DND-41 (cell line): Measurements from ENCODE around the gene IFT43.

Experiments
- ATAC-seq: fragments of 200-7000 bp; cut with Tn5 transposase; 3 replicates; pipeline ENCODE4 v1.9.1; 2021; ENCODE audit warnings: low read depth; ENCODE audit not compliant: insufficient read depth
- DNase-seq: peaks from one replicate; pipeline ENCODE4 v3.0.0-alpha.2; 2020
- H2AFZ ChIP-seq: 2 replicates; pipeline ENCODE4 v1.6.0; 2012; ENCODE audit warnings: low read depth, low read length
- H3K27ac ChIP-seq: 2 replicates; pipeline ENCODE4 v1.5.1; 2012; ENCODE audit warnings: low read length, inconsistent platforms
- H3K27me3 ChIP-seq: fragments of 200-600 bp; sonication (generic); 2 replicates; pipeline ENCODE4 v1.6.0; 2012; ENCODE audit warnings: low read length, mild to moderate bottlenecking, inconsistent platforms; ENCODE audit not compliant: insufficient read depth, poor library complexity
- H3K36me3 ChIP-seq: 2 replicates; pipeline ENCODE4 v1.5.1; 2012; ENCODE audit warnings: low read length, inconsistent platforms; ENCODE audit not compliant: insufficient read depth
- H3K4me1 ChIP-seq: 2 replicates; pipeline ENCODE4 v1.5.1; 2012; ENCODE audit warnings: mild to moderate bottlenecking, low read length; ENCODE audit not compliant: insufficient read depth
- H3K4me2 ChIP-seq: 2 replicates; pipeline ENCODE4 v1.6.0; 2012; ENCODE audit warnings: mild to moderate bottlenecking, moderate library complexity, low read length, inconsistent platforms; ENCODE audit not compliant: insufficient read depth
- H3K4me3 ChIP-seq, 2 experiments: fragments of 200-600 bp in 1 of 2; shearing (Covaris generic) in 1 of 2; 2 replicates each; pipeline ENCODE4 v1.5.1; 2012 to 2016; ENCODE audit warnings: inconsistent platforms in 2 of 2, low read length in 2 of 2, mild to moderate bottlenecking in 2 of 2, low read depth in 1 of 2, moderate library complexity in 1 of 2
- H3K79me2 ChIP-seq: 2 replicates; pipeline ENCODE4 v1.6.0; 2012; ENCODE audit warnings: low read length, inconsistent platforms; ENCODE audit not compliant: insufficient read depth
- H3K9ac ChIP-seq: 2 replicates; pipeline ENCODE4 v1.6.0; 2012; ENCODE audit warnings: low read depth, mild to moderate bottlenecking, inconsistent platforms, low read length, moderate library complexity
- H3K9me3 ChIP-seq: 2 replicates; pipeline ENCODE4 v1.5.1; 2012; ENCODE audit warnings: low read length, moderate library complexity, mild to moderate bottlenecking, inconsistent platforms; ENCODE audit not compliant: insufficient read depth, severe bottlenecking
- H4K20me1 ChIP-seq: 2 replicates; pipeline ENCODE4 v1.6.0; 2012; ENCODE audit warnings: low read length; ENCODE audit not compliant: insufficient read depth
- EZH2 ChIP-seq: IDR thresholded peaks from 3 replicates; pipeline ENCODE4 v1.6.1; 2012; ENCODE audit warnings: borderline replicate concordance, low read depth, mild to moderate bottlenecking, moderate library complexity, low read length, inconsistent platforms; ENCODE audit not compliant: severe bottlenecking
- TF ChIP-seq, protein P1 (sequence below): IDR thresholded peaks from 2 replicates; pipeline ENCODE4 v1.5.1; 2012; ENCODE audit warnings: borderline replicate concordance, low read length, moderate library complexity, mild to moderate bottlenecking; ENCODE audit not compliant: poor library complexity, severe bottlenecking; ENCODE audit errors: extremely low read depth

The IFT43 gene

DNA sequence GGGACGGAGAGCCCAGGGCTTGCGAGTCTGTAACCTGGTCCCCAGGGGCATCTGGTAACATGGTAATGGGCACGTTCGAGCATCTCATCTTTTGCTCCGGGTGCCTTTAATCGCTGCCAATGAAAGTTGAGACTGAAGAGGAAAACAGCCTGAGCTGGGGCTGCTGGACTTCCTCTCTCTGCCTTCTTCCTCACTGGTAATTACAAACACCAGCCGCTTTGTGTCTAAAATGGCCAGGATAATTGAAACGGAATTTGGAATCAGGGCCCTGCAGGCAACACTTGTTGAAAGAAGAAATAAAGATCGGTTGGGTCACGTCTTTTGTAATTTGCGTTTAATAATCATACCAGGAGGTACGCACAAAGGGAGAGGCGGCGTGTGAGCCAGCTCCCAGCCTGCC, 114.7 kb downstream of the IFT43 start:
- no peak for DNase-seq
- Histone ChIP-seq H3K27me3 (no peaks in the 10 kb centered on the region), H3K9ac (no peak overlapping the region), H2AFZ (no peak overlapping the region), H3K4me1 (no peaks in the 10 kb centered on the region), H3K27ac (no peak overlapping the region), H4K20me1 (no peaks in the 10 kb centered on the region), H3K36me3 (no peaks in the 10 kb centered on the region), H3K9me3 (no peaks in the 10 kb centered on the region), H3K79me2 (no peaks in the 10 kb centered on the region), H3K4me3 (no peak overlapping the region), H3K4me2 (no peak overlapping the region)
- TF ChIP-seq, protein P1, sequence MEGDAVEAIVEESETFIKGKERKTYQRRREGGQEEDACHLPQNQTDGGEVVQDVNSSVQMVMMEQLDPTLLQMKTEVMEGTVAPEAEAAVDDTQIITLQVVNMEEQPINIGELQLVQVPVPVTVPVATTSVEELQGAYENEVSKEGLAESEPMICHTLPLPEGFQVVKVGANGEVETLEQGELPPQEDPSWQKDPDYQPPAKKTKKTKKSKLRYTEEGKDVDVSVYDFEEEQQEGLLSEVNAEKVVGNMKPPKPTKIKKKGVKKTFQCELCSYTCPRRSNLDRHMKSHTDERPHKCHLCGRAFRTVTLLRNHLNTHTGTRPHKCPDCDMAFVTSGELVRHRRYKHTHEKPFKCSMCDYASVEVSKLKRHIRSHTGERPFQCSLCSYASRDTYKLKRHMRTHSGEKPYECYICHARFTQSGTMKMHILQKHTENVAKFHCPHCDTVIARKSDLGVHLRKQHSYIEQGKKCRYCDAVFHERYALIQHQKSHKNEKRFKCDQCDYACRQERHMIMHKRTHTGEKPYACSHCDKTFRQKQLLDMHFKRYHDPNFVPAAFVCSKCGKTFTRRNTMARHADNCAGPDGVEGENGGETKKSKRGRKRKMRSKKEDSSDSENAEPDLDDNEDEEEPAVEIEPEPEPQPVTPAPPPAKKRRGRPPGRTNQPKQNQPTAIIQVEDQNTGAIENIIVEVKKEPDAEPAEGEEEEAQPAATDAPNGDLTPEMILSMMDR = no peak
- no peak for TF ChIP-seq EZH2
- no peak for ATAC-seq

- H3K9me3 ChIP-seq = no peaks in the 10 kb centered on the region
- DNase-seq (no peak), ATAC-seq (no peak)
- no peak overlapping the region for H2AFZ ChIP-seq
- no peaks in the 10 kb centered on the region for H4K20me1 ChIP-seq
- no peak overlapping the region for H3K4me2 ChIP-seq
- H3K79me2 ChIP-seq = no peaks in the 10 kb centered on the region
- no peaks in the 10 kb centered on the region for H3K36me3 ChIP-seq
- H3K27ac ChIP-seq = no peak overlapping the region
- no peaks in the 10 kb centered on the region for H3K4me1 ChIP-seq
- no peaks in the 10 kb centered on the region for H3K27me3 ChIP-seq
- no peak overlapping the region for H3K9ac ChIP-seq
- no peak overlapping the region for H3K4me3 ChIP-seq
- TF ChIP-seq, protein P1 = no peak
- no peak for TF ChIP-seq EZH2
Observed at GRCh38 chr14:76101391-76102379, 116.1 kb downstream of the IFT43 start.

DNA sequence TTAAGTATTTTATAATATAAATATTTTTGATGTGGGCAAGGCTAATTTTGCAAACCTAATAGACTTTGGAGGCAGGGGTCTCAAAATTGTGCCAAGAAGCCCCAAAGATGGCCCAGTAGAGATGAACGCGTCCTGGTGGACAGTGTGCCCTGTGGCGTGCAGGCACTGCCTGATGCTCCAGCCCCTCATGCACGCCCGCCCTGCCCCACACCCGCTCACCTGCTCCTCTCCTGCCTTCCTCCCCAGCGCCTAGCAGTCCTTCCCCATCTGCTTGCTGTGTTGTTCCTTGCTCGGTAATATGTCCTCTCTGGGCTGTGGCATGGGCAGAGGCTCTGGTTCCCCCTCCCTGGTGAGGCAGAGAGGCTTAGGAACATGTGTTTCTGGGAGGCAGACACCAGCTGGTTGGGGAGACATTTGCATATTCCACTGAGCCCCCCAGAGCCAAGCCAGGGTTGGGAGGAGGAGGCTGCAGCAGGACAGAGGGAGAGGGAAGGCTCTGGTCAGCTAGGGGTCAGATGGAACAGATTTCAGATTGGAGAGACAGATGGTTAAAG, 119.3 kb downstream of the IFT43 start:
- Histone ChIP-seq H3K27ac (no peak overlapping the region), H3K9me3 (no peaks in the 10 kb centered on the region), H3K4me3 (no peak overlapping the region), H3K27me3 (no peaks in the 10 kb centered on the region), H3K4me2 (no peak overlapping the region), H3K9ac (no peak overlapping the region), H3K79me2 (no peaks in the 10 kb centered on the region), H3K36me3 (no peaks in the 10 kb centered on the region), H4K20me1 (no peaks in the 10 kb centered on the region), H2AFZ (no peak overlapping the region), H3K4me1 (no peaks in the 10 kb centered on the region)
- TF ChIP-seq EZH2 = no peak
- TF ChIP-seq, protein P1 = no peak
- DNase-seq = no peak
- no peak for ATAC-seq
